B cell (primary cell): Measurements from ENCODE around the gene TUBGCP4. TPM values are rescaled to one million over a fixed set of nuclear protein-coding genes. Genes with fewer than 3 reads are reported as not detected.

Source experiments
- ATAC-seq: fragments of 200-7000 bp; cut with Tn5 transposase; one replicate; pipeline ENCODE4 v1.10.0; 2021; ENCODE audit warnings: low read depth, mild to moderate bottlenecking, moderate number of reproducible peaks, moderate library complexity
- CTCF ChIA-PET: fragments of 350-600 bp; sonication (Branson Sonifier 250); formaldehyde crosslinking; loops from one replicate; lab custom pipeline; 2021; ENCODE audit warnings: antibody characterized with exemption, inconsistent platforms; lab: Charles Lee
- POLR2A ChIA-PET: fragments of 350-600 bp; sonication (Branson Sonifier 250); formaldehyde crosslinking; loops from one replicate; lab custom pipeline; 2021; ENCODE audit warnings: antibody characterized with exemption; lab: Charles Lee
- DNase-seq: peaks from one replicate; pipeline ENCODE4 v3.0.0; 2013
- H2AFZ ChIP-seq: 2 replicates; pipeline ENCODE4 v1.6.1; 2012; ENCODE audit warnings: mild to moderate bottlenecking, low read depth, low read length; ENCODE audit not compliant: insufficient read depth, poor library complexity, severe bottlenecking
- H3K27ac ChIP-seq, 2 donors: 1 replicate in 1 of 2; 2 replicates in 1 of 2; pipeline ENCODE4 v1.5.1; 2012 to 2013; ENCODE audit warnings: low read length in 2 of 2, mild to moderate bottlenecking in 2 of 2, moderate library complexity in 1 of 2
- H3K27me3 ChIP-seq, 4 experiments: fragments of 200-600 bp in 1 of 4; sonication (generic) in 1 of 4; replicated peaks in 1 of 4; 1 replicate in 2 of 4; 2 replicates in 2 of 4; pipeline versions ENCODE4 v1.6.1 to v1.7.0; 2013 to 2016; ENCODE audit warnings: low read length in 3 of 4, mild to moderate bottlenecking in 2 of 4, mixed read lengths in 1 of 4, moderate library complexity in 1 of 4; ENCODE audit not compliant: insufficient read depth in 4 of 4, control insufficient read depth in 3 of 4; ENCODE audit errors: control extremely low read depth in 1 of 4
- H3K36me3 ChIP-seq, 2 experiments: replicated peaks in 1 of 2; 1 replicate in 1 of 2; 2 replicates in 1 of 2; pipeline versions ENCODE4 v1.6.1 to v1.7.1; 2013; ENCODE audit warnings: low read length in 1 of 2; ENCODE audit not compliant: insufficient read depth in 2 of 2, control insufficient read depth in 1 of 2; ENCODE audit errors: control extremely low read depth in 1 of 2, extremely low read depth in 1 of 2
- H3K4me1 ChIP-seq, 2 donors: fragments of 200-600 bp in 1 of 2; sonication (generic) in 1 of 2; 1 replicate in 1 of 2; 2 replicates in 1 of 2; pipeline versions ENCODE4 v1.5.1 to v1.6.1; 2013 to 2017; ENCODE audit warnings: low read length in 2 of 2; ENCODE audit not compliant: control insufficient read depth in 2 of 2, insufficient read depth in 2 of 2
- H3K4me2 ChIP-seq: replicated peaks from 2 replicates; pipeline ENCODE3; 2012; ENCODE audit warnings: mild to moderate bottlenecking, low read depth, low read length; ENCODE audit not compliant: poor library complexity, severe bottlenecking
- H3K4me3 ChIP-seq, 5 experiments: fragments of 200-600 bp in 1 of 5; sonication (generic) in 1 of 5; 1 replicate in 3 of 5; 2 replicates in 2 of 5; pipeline versions ENCODE4 v1.5.1 to v1.7.0; 2011 to 2016; ENCODE audit warnings: low read length in 4 of 5, mild to moderate bottlenecking in 4 of 5, low read depth in 2 of 5, control low read depth in 1 of 5, moderate library complexity in 1 of 5; ENCODE audit not compliant: insufficient read depth in 1 of 5; ENCODE audit errors: control extremely low read depth in 1 of 5, extremely low read depth in 1 of 5
- H3K79me2 ChIP-seq: fragments of 200-600 bp; sonication (generic); one replicate; pipeline ENCODE4 v1.6.0; 2016; ENCODE audit warnings: low read length; ENCODE audit not compliant: control insufficient read depth, insufficient read depth
- H3K9ac ChIP-seq: fragments of 200-600 bp; sonication (generic); 2 replicates; pipeline ENCODE4 v1.6.1; 2017; ENCODE audit warnings: mild to moderate bottlenecking, low read length, moderate library complexity
- H3K9me3 ChIP-seq, 3 donors: one replicate each; pipeline versions ENCODE4 v1.6.1 to v1.7.1; 2013; ENCODE audit warnings: low read length in 2 of 3; ENCODE audit not compliant: control insufficient read depth in 2 of 3, insufficient read depth in 1 of 3; ENCODE audit errors: control extremely low read depth in 1 of 3
- H4K20me1 ChIP-seq: 2 replicates; pipeline ENCODE4 v1.6.0; 2012; ENCODE audit warnings: mild to moderate bottlenecking, low read length; ENCODE audit not compliant: insufficient read depth, control insufficient read depth, poor library complexity, severe bottlenecking
- H3K27ac Mint-ChIP-seq: one replicate; pipeline ENCODE4 v1.8.0; 2021; ENCODE audit warnings: mixed read lengths
- H3K27me3 Mint-ChIP-seq: one replicate; pipeline ENCODE4 v1.8.0; 2021; ENCODE audit warnings: mixed read lengths
- H3K4me1 Mint-ChIP-seq: one replicate; pipeline ENCODE4 v1.8.0; 2021; ENCODE audit warnings: mixed read lengths
- H3K4me3 Mint-ChIP-seq: one replicate; pipeline ENCODE4 v1.8.0; 2021; ENCODE audit warnings: mixed read lengths
- H3K9me3 Mint-ChIP-seq: one replicate; pipeline ENCODE4 v1.8.0; 2022; ENCODE audit warnings: mixed read lengths; ENCODE audit not compliant: insufficient read depth
- CTCF ChIP-seq: fragments of 200-600 bp; IDR thresholded peaks from one replicate; pipeline ENCODE4 v1.8.0; 2022; ENCODE audit warnings: antibody characterized with exemption, mild to moderate bottlenecking
- EZH2 ChIP-seq: IDR thresholded peaks from 2 replicates; pipeline ENCODE4 v1.6.1; 2012; ENCODE audit warnings: borderline replicate concordance, low read depth, mild to moderate bottlenecking, moderate library complexity, low read length; ENCODE audit not compliant: insufficient read depth, poor library complexity, severe bottlenecking
- WGBS: methylation state at CpG from one replicate; pipeline ENCODE4 v1.1.5; 2013; ENCODE audit warnings: missing lambda C conversion rate; ENCODE audit not compliant: insufficient coverage; 5-methylcytosine and 5-hydroxymethylcytosine counted together
- intact Hi-C: fragments of 100-400 bp; cut with micrococcal nuclease; formaldehyde crosslinking; loops from one replicate; pipeline ENCODE4 v1.10.0; 2022
- polyA plus RNA-seq: library from polyadenylated mRNA; depleted of rRNA; stranded (reverse); fragments of >200 nt; gene quantifications from 2 replicates; pipeline ENCODE4 v1.2.3, GENCODE V29; 2012
- total RNA-seq, 2 donors: library from RNA; stranded (reverse); fragments of 120-200 nt in 1 of 2; gene quantifications; 1 replicate in 1 of 2; 2 replicates in 1 of 2; pipeline versions ENCODE4 v1.2.3 to v1.2.4, GENCODE V29; 2013 to 2022

The TUBGCP4 gene
- total and polyA plus RNA-seq, 2 donors (not counting 1 experiment from before 2014, with no cell fraction given): 10.0 to 31.6 TPM

- no peaks in the 10 kb centered on the region for H3K9me3 ChIP-seq
- WGBS: no CpG with 5 or more reads among the region's 5 CpGs
- no peak overlapping the region for H3K4me3 ChIP-seq
- no peak overlapping the region for H3K4me3 Mint-ChIP-seq
- no peaks in the 10 kb centered on the region for H3K4me1 ChIP-seq
- H3K27me3 ChIP-seq: no peaks in the 10 kb centered on the region
- CTCF ChIA-PET: no interaction called here
- H3K27ac Mint-ChIP-seq: no peak overlapping the region
- H3K4me1 Mint-ChIP-seq: no peaks in the 10 kb centered on the region
- TF ChIP-seq EZH2 (no peak), CTCF (no peak)
- no peaks in the 10 kb centered on the region for H3K9me3 Mint-ChIP-seq
- no peak overlapping the region for H3K27ac ChIP-seq
- intact Hi-C loops: no loop called here
- H3K9ac ChIP-seq: no peak overlapping the region
- H4K20me1 ChIP-seq: no peaks in the 10 kb centered on the region
- no peaks in the 10 kb centered on the region for H3K79me2 ChIP-seq
- POLR2A ChIA-PET: interaction anchor here (0.6 kb wide), 1 partner anchor 27 kb away, joined by 6 read pairs; no protein-coding TSS in a partner anchor
- ATAC-seq: no peak
- H3K36me3 ChIP-seq: peaks cover 3 to 84% of the 10 kb centered on the region in 2 experiments
- no peak overlapping the region for H3K4me2 ChIP-seq
- no peak for DNase-seq
- H2AFZ ChIP-seq: no peak overlapping the region
- no peaks in the 10 kb centered on the region for H3K27me3 Mint-ChIP-seq
Observed at GRCh38 chr15:43404130-43404529, 33.2 kb downstream of the TUBGCP4 start.

GRCh38 chr15:43406189-43406588 is 35.3 kb downstream of the TUBGCP4 start:
- ATAC-seq (no peak), DNase-seq (no peak)
- H3K27ac Mint-ChIP-seq: no peak overlapping the region
- Histone ChIP-seq H3K36me3 (peaks cover 2 to 82% of the 10 kb centered on the region in 2 experiments), H3K4me2 (no peak overlapping the region), H3K4me1 (no peaks in the 10 kb centered on the region), H3K9me3 (no peaks in the 10 kb centered on the region), H4K20me1 (no peaks in the 10 kb centered on the region), H3K79me2 (no peaks in the 10 kb centered on the region), H2AFZ (no peak overlapping the region), H3K27ac (no peak overlapping the region), H3K9ac (no peak overlapping the region), H3K4me3 (no peak overlapping the region), H3K27me3 (no peaks in the 10 kb centered on the region)
- intact Hi-C loops: no loop called here
- no peaks in the 10 kb centered on the region for H3K4me1 Mint-ChIP-seq
- WGBS: 80% methylated on average over 1 of the region's 2 CpGs
- H3K4me3 Mint-ChIP-seq: no peak overlapping the region
- no peaks in the 10 kb centered on the region for H3K27me3 Mint-ChIP-seq
- ChIA-PET CTCF (interaction anchor here (1.1 to 1.2 kb wide), 2 partner anchors 10 to 30 kb away, joined by 3 read pairs; no protein-coding TSS in a partner anchor), POLR2A (interaction anchor here (0.6 kb wide), 1 partner anchor 13 kb away, joined by 7 read pairs; no protein-coding TSS in a partner anchor)
- H3K9me3 Mint-ChIP-seq: no peaks in the 10 kb centered on the region
- TF ChIP-seq EZH2 (no peak), CTCF (no peak)
